H9 (cell line): ENCODE results near the gene SPINK1. TPM values are rescaled to one million over a fixed set of nuclear protein-coding genes. Genes with fewer than 3 reads are reported as not detected.

Experiments used
- DNase-seq: peaks from one replicate; pipeline ENCODE4 v3.0.0-alpha.2; 2017
- H2AFZ ChIP-seq: one replicate; pipeline ENCODE4 v1.6.1; 2013; ENCODE audit warnings: mild to moderate bottlenecking, low read length, control low read depth, moderate library complexity
- H2AK5ac ChIP-seq: 2 replicates; pipeline ENCODE4 v1.6.1; 2013; ENCODE audit warnings: low read length, control low read depth, mixed read lengths; ENCODE audit not compliant: insufficient read length
- H2BK120ac ChIP-seq: one replicate; pipeline ENCODE4 v1.6.1; 2013; ENCODE audit warnings: low read depth, mild to moderate bottlenecking, low read length, control low read depth, inconsistent platforms; ENCODE audit not compliant: poor library complexity, severe bottlenecking
- H2BK12ac ChIP-seq: 2 replicates; pipeline ENCODE4 v1.6.1; 2013; ENCODE audit warnings: low read length, control low read depth, mixed read lengths, low read depth; ENCODE audit not compliant: insufficient read length
- H2BK15ac ChIP-seq: 2 replicates; pipeline ENCODE4 v1.6.1; 2013; ENCODE audit warnings: low read depth, low read length, control low read depth
- H2BK20ac ChIP-seq: one replicate; pipeline ENCODE4 v1.6.1; 2013; ENCODE audit warnings: low read depth, mild to moderate bottlenecking, low read length, control low read depth, inconsistent platforms; ENCODE audit not compliant: poor library complexity, severe bottlenecking
- H2BK5ac ChIP-seq: 2 replicates; pipeline ENCODE4 v1.6.1; 2013; ENCODE audit warnings: low read length, control low read depth, mixed read lengths; ENCODE audit not compliant: insufficient read length
- H3K14ac ChIP-seq: 2 replicates; pipeline ENCODE4 v1.6.1; 2013; ENCODE audit warnings: low read length, control low read depth; ENCODE audit not compliant: insufficient read depth
- H3K18ac ChIP-seq: 2 replicates; pipeline ENCODE4 v1.6.1; 2013; ENCODE audit warnings: low read depth, mild to moderate bottlenecking, mixed read lengths, low read length, control low read depth; ENCODE audit not compliant: insufficient read length
- H3K23ac ChIP-seq: 2 replicates; pipeline ENCODE4 v1.6.1; 2013; ENCODE audit warnings: low read length, control low read depth, mixed read lengths, low read depth; ENCODE audit not compliant: insufficient read length
- H3K23me2 ChIP-seq: 2 replicates; pipeline ENCODE4 v1.6.1; 2013; ENCODE audit warnings: low read depth, mild to moderate bottlenecking, mixed read lengths, low read length, control low read depth; ENCODE audit not compliant: insufficient read length, poor library complexity, severe bottlenecking
- H3K27ac ChIP-seq: 2 replicates; pipeline ENCODE4 v1.5.1; 2013; ENCODE audit warnings: low read length, control low read depth, mixed read lengths, low read depth; ENCODE audit not compliant: insufficient read length
- H3K27me3 ChIP-seq: 2 replicates; pipeline ENCODE4 v1.6.1; 2013; ENCODE audit warnings: low read length, control low read depth, inconsistent platforms; ENCODE audit not compliant: insufficient read depth
- H3K4ac ChIP-seq: 2 replicates; pipeline ENCODE4 v1.6.1; 2013; ENCODE audit warnings: low read depth, mild to moderate bottlenecking, control low read depth, inconsistent platforms, low read length, moderate library complexity
- H3K4me1 ChIP-seq: 2 replicates; pipeline ENCODE4 v1.6.1; 2013; ENCODE audit warnings: low read length, control low read depth, inconsistent platforms; ENCODE audit not compliant: insufficient read depth
- H3K4me2 ChIP-seq: 2 replicates; pipeline ENCODE4 v1.6.1; 2013; ENCODE audit warnings: low read length, control low read depth, mixed read lengths; ENCODE audit not compliant: insufficient read length, insufficient read depth
- H3K56ac ChIP-seq: 2 replicates; pipeline ENCODE4 v1.6.1; 2013; ENCODE audit warnings: low read depth, mild to moderate bottlenecking, mixed read lengths, low read length, control low read depth; ENCODE audit not compliant: insufficient read length
- H3K79me1 ChIP-seq: 2 replicates; pipeline ENCODE4 v1.6.1; 2013; ENCODE audit warnings: low read depth, mild to moderate bottlenecking, moderate library complexity, low read length, control low read depth, inconsistent platforms; ENCODE audit not compliant: insufficient read depth, poor library complexity, severe bottlenecking
- H3K79me2 ChIP-seq: 2 replicates; pipeline ENCODE4 v1.6.1; 2013; ENCODE audit warnings: low read length, control low read depth, inconsistent platforms; ENCODE audit not compliant: insufficient read depth
- H3K9ac ChIP-seq: 2 replicates; pipeline ENCODE4 v1.6.1; 2013; ENCODE audit warnings: low read length, control low read depth, mixed read lengths; ENCODE audit not compliant: insufficient read length; ENCODE audit errors: extremely low read depth
- H3K9me3 ChIP-seq: one replicate; pipeline ENCODE4 v1.6.1; 2013; ENCODE audit warnings: low read depth, low read length, inconsistent platforms; ENCODE audit not compliant: control insufficient read depth
- H3T11ph ChIP-seq: one replicate; pipeline ENCODE4 v1.6.1; 2013; ENCODE audit warnings: mild to moderate bottlenecking, low read length, control low read depth, inconsistent platforms
- H4K20me1 ChIP-seq: one replicate; pipeline ENCODE4 v1.6.1; 2013; ENCODE audit not compliant: control insufficient read depth, insufficient read length, insufficient read depth
- H4K5ac ChIP-seq: 2 replicates; pipeline ENCODE4 v1.6.1; 2013; ENCODE audit warnings: low read depth, mild to moderate bottlenecking, mixed read lengths, low read length, control low read depth; ENCODE audit not compliant: insufficient read length
- H4K8ac ChIP-seq: replicated peaks from 2 replicates; pipeline ENCODE4 v1.6.1; 2013; ENCODE audit warnings: low read length, control low read depth, mixed read lengths, low read depth; ENCODE audit not compliant: insufficient read length
- H4K91ac ChIP-seq: 2 replicates; pipeline ENCODE4 v1.6.1; 2013; ENCODE audit warnings: low read depth, mild to moderate bottlenecking, moderate library complexity, mixed read lengths, low read length, control low read depth; ENCODE audit not compliant: insufficient read length
- H3K27ac Mint-ChIP-seq, 3 experiments: 2 replicates in 2 of 3; 3 replicates in 1 of 3; pipeline ENCODE4 v1.8.0; 2020 to 2021; ENCODE audit warnings: mixed read lengths in 3 of 3, mild to moderate bottlenecking in 1 of 3, moderate library complexity in 1 of 3
- H3K27me3 Mint-ChIP-seq: 2 replicates; pipeline ENCODE4 v1.8.0; 2021; ENCODE audit warnings: low read depth, mild to moderate bottlenecking, moderate library complexity, mixed read lengths
- H3K36me3 Mint-ChIP-seq, 3 experiments: 2 replicates in 2 of 3; 3 replicates in 1 of 3; pipeline ENCODE4 v1.8.0; 2020 to 2021; ENCODE audit warnings: low read depth in 3 of 3, mixed read lengths in 3 of 3; ENCODE audit not compliant: insufficient read depth in 1 of 3
- H3K4me1 Mint-ChIP-seq, 2 experiments: 2 replicates each; pipeline ENCODE4 v1.8.0; 2020; ENCODE audit warnings: mixed read lengths in 2 of 2
- H3K4me3 Mint-ChIP-seq, 2 experiments: 2 replicates in 1 of 2; 3 replicates in 1 of 2; pipeline ENCODE4 v1.8.0; 2020 to 2021; ENCODE audit warnings: mild to moderate bottlenecking in 2 of 2, mixed read lengths in 2 of 2, moderate library complexity in 1 of 2
- H3K9me3 Mint-ChIP-seq, 2 experiments: 2 replicates in 1 of 2; 3 replicates in 1 of 2; pipeline ENCODE4 v1.8.0; 2020; ENCODE audit warnings: mild to moderate bottlenecking in 2 of 2, mixed read lengths in 2 of 2, moderate library complexity in 1 of 2
- CTCF ChIP-seq: fragments of 200-600 bp; sonication (generic); conservative IDR thresholded peaks from 3 replicates; pipeline ENCODE4 v1.8.0; 2021; ENCODE audit warnings: antibody characterized with exemption, mild to moderate bottlenecking
- WGBS: extraction: QIAGEN DNeasy Blood & Tissue Kit; methylation state at CpG from one replicate; pipeline ENCODE4 v1.1.7; 2013; ENCODE audit warnings: missing lambda C conversion rate, low lambda C conversion rate, mixed read lengths; ENCODE audit not compliant: insufficient read length; ENCODE audit errors: extremely low coverage; 5-methylcytosine and 5-hydroxymethylcytosine counted together
- total RNA-seq: library from RNA; stranded (reverse); gene quantifications from 2 replicates; pipeline ENCODE4 v1.2.1, GENCODE V29; 2021

SPINK1 gene
- total RNA-seq, 1 experiment from 2014 or later: 3.1 TPM

GRCh38 chr5:147791181-147791580 lies 40.3 kb downstream of the SPINK1 start:
- Mint-ChIP-seq H3K27me3 (no peaks in the 10 kb centered on the region; the same call in 1 of the 2 replicates), H3K4me1 (no peaks in the 10 kb centered on the region), H3K9me3 (no peaks in the 10 kb centered on the region), H3K4me3 (no peak overlapping the region), H3K27ac (no peak overlapping the region), H3K36me3 (no peaks in the 10 kb centered on the region)
- no peak for TF ChIP-seq CTCF
- Histone ChIP-seq H2BK12ac (no peak overlapping the region), H3K27ac (no peak overlapping the region), H3K4me2 (no peak overlapping the region), H2BK120ac (no peak overlapping the region), H2AK5ac (no peak overlapping the region), H3K4me1 (no peaks in the 10 kb centered on the region), H3K18ac (no peak overlapping the region), H3K23me2 (no peaks in the 10 kb centered on the region), H3K9me3 (no peaks in the 10 kb centered on the region), H3K9ac (no peak overlapping the region), H3T11ph (no peak overlapping the region), H3K4ac (no peak overlapping the region), H2AFZ (no peak overlapping the region), H4K8ac (no peak overlapping the region), H3K27me3 (no peaks in the 10 kb centered on the region), H2BK5ac (no peak overlapping the region), H2BK15ac (no peak overlapping the region), H3K56ac (no peak overlapping the region), H3K79me2 (no peaks in the 10 kb centered on the region), H3K23ac (no peak overlapping the region), H3K79me1 (no peaks in the 10 kb centered on the region), H3K14ac (no peak overlapping the region), H4K20me1 (no peaks in the 10 kb centered on the region), H2BK20ac (no peak overlapping the region), H4K5ac (no peak overlapping the region), H4K91ac (no peak overlapping the region)
- no CpG with 5 or more reads among the region's 6 CpGs for WGBS
- DNase-seq: no peak
